GM18870 (cell line): Measurements from ENCODE around the gene SLC38A1.
"Not testable (repeated sequence)": the region's sequence is repeated elsewhere in the genome, so short reads cannot be mapped to it uniquely, and the experiment has no call there.

Source experiments
- ATAC-seq: cut with Tn5 transposase; IDR thresholded peaks from one replicate; pipeline ENCODE4 v1.9.1; 2021; ENCODE audit warnings: moderate library complexity; ENCODE audit not compliant: unreplicated experiment

Gene SLC38A1

DNA sequence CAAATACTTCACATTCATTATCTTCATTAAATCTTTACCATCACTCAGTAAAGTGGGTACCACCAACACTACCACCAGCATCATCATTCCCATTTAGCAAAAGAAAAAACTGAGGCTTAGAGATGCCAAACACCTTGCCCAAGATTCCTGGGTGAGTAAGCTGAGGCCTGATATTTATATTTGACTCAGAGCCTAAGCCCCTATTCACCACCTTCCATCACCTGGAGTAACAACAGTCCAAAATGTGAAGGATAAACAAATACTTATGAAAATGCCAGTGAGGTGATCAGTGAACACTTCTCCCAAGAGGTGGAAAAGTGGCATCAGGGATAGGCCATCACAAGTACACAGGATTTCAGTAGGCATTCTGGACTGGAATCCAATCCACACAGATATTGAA lies 3.7 kb downstream of the SLC38A1 start:
- ATAC-seq, result no peak

DNA sequence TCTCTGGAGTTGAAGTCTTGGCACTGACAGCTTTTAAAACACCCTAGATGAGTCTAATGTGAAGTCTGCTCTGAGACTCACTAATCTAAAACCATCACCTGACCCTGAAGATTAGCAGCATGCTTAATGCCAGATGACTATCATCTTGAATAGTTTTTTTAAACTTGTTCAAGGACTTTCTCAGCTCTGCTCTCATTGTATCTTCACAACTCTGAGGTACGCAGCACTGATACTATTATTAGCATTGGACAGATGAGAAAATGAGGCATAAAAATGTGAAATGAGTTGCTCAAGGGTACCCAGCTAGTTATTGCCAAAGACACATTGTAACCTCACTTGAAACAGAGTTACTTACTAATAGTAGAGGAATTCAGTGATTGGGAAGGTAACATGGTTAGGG lies 4.8 kb downstream of the SLC38A1 start:
- no peak for ATAC-seq

DNA sequence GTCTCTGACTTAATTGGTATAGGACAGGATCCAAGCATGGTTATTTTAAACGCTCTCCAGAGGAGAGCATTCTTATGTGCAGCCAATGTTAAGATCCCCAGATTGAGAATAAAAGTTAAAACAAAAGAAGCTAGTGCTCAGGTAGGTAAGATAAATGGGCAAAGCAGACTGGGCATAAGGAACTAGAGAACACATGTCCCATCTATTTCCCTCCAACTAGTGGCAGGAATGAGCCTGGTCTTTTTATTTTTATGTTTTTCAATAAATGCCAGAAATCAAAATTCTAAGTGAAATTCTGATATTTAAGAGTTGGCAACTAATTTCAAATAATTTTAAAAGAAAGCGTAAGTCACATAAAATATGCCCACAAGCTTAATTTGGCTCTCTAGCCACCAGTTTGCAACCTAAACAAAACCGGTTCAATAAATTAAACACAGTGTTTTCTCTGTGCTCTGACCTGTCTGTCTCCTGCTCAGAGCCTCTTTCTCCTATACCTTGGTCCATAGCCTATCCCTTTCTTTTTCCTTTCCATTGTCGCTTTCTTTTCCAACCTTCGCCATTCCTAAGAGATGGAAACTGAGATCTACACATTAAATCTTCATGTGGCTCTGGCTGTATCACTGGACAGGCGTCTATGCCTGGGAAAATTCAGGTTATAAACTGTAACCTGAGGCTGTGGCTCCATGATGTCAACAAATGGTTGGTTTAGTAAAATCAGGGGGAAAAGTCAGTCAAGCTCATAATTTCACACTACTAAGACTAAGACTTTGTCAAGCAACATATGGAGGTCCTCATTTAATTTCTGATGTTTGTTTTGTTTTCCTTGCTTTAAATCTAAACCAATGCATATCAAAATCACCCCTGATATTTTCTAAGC lies 5.5 kb downstream of the SLC38A1 start:
- ATAC-seq, result no peak

DNA sequence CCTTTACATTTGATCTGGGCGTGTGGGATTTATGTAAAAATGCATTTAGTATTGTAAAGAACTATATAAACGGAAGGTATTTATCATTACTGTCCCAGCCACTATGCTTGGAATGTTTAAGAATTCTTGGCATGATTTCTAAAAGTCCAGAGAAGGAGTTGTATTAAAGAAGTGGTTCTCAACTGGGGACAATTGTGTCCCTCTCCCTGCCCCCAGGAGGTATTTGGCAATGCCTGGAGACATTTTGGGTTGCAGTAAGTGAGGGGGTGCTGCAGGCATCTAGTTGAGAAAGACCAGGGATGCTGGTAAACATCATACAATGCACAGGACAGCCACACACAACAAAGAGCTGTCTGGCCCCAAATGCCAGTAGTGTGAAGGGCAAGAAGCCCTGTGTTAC lies 7.2 kb downstream of the SLC38A1 start:
- no peak for ATAC-seq

DNA sequence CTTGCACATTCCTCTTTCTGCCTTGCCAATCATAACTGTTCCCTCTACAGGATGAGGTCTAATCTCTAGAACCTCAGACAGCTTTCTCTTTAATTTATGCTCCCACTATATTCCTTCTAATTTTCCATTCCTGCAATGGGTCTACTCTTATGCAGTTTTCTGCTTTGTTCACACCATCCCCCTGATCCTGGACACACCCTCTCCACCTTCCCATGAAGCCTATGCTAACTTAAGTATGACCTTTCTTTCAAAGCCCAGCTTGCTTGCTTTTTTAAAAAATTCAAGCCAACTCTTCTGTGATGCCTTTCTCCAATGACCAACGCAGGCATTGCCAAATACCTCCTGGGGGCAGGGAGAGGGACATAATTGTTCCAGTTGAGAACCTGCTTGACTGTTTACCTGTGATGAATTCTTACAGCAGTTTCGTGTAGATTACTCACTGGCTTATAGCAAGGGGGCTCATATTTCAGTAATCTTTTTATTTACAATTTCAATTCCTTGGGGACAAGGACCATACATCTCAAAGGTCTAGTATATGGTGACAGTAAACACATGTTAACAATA lies 7.8 kb downstream of the SLC38A1 start:
- no peak for ATAC-seq

DNA sequence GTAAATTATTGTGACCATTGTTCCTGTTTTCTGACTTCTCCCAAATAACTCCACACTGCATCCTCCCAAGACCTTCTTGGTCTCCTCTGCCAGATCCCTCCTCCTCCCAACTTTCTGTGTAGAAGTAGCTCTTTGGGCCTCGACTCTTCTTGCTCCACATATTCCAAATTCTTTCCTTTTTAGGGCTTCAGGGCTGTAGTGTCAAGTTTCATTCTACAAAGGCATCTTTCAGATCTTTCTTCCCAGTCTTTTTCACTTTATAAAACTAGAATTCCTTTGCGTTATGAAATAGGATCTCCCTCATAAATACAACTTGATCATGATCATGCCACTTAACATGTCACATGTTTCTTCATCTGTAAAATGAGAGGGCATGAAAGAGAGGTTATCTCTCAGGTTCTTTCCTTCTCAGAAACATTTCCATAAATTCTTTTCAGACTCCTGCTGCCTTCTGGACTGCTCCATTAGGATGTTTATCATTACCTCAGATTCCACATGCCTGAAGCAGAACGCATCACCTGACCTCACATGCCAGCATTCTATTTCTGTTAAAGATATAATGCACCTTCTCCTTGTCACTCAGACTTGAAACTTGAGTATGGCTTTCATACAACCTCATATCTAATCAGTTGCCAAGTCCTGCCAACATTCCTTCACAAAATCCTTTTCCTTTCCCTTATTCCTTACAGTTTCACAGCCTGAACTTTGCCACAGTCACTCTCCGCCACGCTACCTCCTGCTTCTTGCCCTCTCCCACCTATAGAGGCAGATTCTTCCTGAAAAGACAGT lies 8.5 kb downstream of the SLC38A1 start:
- no peak for ATAC-seq

DNA sequence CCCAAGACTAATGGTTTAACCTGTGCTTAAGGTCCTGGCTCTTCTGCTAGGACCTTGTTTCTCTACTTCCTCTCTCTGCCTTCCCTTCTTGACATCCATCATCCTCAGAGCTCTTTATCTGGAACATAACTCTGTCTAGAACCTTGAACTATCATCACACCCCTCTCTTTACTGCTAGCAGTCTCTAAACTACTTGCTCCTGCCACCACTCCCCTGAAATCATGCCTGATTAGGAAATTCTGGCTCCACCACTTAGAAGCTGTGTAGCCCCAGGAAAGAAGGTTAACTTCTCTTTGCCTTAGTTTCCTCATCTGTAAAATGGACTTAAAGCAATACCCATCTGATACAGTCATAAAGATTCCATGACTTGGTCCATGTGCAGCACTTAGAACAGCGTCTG lies 9.1 kb downstream of the SLC38A1 start:
- no peak for ATAC-seq

DNA sequence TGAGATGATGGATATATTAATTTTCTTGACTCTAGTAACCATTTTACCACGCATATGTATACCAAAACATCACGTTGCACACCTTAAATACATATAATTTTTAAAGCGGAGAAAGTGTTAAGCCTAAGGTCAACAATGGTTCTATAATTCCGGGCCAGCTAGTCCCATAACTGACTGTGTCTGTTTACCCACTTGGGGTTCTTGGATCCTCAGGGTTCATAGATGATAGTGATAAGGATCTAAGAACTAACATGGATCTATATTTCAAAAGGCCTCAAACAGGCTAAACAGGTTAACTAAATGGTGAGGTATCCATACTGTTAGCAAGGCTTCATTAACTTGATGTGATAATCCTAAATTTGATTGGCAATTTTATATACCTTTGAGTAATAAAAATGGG lies 9.8 kb downstream of the SLC38A1 start:
- no peak for ATAC-seq

DNA sequence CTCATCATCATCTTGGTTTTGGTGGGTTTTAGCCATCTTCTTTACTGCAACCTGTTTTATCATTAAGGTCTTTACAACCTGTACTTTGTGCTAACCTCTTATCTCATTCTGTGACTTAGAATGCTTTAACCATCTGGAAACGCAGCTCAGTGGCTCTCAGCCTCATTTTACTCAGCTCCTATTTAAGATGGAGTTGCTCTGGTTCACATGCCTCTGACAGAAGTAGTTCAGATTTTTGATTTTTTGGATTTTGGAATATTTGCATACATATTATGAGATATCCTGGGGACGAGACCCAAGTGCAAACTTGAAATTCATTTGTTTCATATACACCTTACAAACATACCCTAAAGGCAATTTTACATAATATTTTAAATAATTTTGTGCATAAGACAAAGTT lies 10.7 kb downstream of the SLC38A1 start:
- no peak for ATAC-seq

DNA sequence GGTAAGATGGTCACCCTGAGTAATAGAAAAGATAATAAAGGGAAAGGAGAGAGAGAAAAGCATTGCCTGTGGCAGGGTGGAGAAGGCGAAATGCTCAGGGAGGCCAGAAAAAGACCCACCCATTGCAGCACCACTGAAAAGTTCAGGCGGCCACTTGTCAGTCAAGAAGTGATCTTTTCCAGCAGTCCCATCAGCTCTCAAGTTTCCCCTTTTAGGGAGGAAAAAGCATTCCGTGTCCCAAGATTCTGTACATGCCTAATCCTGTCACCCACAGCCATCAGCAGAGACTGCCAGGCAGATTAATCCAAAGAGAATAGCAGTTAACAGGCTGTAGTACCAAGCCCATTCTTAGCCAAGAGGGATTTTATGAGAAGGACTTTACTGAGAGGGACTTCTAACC lies 11.9 kb downstream of the SLC38A1 start:
- ATAC-seq, result no peak

DNA sequence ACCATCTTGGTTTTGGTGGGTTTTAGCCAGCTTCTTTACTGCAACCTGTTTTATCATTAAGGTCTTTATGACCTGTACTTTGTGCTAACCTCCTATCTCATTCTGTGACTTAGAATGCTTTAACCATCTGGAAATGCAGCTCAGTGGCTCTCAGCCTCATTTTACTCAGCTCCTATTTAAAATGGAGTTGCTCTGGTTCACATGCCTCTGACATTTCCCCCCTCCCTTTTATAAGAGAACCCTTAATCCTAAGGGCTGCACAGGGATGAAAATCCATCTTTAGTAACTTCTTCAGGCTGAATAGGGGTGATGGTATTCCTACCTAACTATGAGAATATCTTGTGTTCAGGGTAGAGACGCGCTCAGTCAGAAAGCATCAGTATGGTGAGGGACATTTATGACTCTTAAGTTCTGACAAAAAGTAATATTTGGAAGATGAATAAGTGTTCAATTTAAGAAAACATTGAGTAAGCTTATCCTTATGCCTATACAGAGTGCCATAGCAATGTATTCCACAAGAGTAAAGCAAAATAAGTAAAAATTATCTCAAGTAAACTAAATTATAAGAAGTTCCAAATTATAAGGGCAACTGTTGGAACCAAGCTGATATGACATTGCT lies 15.2 kb downstream of the SLC38A1 start:
- ATAC-seq, result no peak

DNA sequence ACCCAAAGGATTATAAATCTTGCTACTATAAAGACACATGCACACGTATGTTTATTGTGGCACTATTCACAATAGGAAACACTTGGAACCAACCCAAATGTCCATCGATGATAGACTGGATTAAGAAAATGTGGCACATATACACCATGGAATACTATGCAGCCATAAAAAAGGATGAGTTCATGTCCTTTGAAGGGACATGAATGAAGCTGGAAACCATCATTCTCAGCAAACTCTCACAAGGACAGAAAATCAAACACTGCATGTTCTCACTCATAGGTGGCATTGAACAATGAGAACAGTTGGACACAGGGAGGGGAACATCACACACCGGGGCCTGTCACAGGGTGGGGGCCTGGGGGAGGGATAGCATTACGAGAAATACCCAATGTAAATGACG lies 16.8 kb downstream of the SLC38A1 start:
- ATAC-seq, result not testable (repeated sequence)

DNA sequence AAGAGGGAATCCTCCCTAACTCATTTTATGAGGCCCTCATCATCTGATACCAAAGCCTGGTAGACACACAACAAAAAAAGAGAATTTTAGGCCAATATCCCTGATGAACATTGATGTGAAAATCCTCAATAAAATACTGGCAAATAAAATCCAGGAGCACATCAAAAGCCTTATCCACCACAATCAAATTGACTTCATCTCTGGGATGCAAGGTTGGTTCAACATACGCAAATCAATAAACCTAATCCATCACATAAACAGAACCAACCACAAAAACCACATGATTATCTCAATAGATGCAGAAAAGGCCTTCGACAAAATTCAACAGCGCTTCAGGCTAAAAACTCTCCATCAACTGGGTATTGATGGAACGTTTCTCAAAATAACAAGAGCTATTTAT lies 18.9 kb downstream of the SLC38A1 start:
- not testable (repeated sequence) for ATAC-seq

DNA sequence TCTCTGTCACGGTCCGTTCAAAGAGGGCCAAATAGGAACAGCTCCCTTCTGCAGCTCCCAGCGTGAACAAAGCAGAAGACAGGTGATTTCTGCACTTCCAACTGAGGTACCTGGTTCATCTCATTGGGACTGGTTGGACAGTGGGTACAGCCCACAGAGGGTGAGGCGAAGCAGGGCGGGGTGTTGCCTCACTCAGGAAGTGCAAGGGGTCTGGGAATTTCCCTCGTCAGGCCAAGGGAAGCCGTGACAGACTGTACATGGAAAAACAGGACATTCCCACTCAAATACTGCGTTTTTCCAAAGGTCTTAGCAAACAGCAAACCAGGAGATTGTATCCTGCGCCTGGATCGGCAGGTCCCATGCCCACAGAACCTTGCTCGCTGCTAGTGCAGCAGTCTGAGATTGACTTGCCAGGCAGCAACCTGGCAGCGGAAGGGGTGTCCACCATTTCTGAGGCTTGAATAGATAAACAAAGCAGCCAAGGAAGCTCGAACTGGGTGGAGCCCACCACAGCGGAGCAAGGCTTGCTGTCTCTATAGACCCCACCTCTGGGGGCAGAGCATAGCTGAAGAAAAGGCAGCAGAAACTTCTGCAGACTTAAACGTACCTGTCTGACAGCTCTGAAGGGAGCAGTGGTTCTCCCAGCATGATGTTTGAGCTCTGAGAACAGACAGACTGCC lies 22.7 kb downstream of the SLC38A1 start:
- ATAC-seq, result no peak

DNA sequence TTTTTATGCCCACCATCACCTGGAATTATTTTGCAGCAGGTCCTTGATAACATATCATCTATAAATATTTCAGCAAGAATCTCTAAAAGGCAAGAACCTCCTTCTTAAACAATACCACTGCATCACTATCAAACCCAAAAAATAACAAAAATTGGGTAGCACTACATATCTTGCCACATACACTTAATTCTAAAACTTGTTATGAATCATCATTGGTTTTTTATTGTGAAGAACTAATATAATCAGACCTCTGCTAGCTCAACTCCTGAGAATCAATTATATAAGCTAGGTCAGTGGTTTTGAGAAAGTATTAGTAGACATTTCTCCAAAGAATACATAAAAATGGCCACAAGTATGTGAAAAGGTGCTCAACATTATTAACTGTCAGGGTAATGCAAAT lies 23.8 kb downstream of the SLC38A1 start:
- ATAC-seq, result no peak

DNA sequence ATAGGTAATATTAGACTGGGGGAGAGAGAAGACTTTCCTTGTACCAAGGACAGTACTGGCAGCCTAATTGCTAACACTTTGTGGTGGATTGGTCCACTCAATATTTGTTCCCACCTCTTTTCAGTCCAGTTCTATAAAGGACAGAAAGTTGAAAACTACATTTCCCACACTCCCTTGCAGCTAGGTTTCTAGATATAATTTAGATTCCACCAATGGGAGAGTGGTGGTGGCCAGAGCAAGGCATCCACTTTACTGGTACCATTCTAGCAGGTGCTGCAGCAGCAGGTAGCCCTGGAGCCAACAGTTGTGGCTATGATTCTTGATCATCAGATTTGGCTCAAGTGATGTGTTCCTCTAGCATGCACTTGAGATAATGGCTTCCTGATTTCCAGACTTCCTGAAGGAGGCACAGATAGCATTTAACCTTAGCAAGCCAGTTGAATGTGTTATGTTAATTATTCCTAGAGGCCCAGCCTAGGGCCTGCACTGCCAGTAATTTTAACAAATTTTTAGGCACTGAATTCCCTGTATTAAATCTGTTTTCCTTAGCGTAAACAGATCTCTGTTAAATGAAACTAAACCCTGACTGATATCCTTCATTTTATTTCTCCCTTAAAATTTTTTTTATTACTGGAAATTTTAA lies 24.4 kb downstream of the SLC38A1 start:
- ATAC-seq, result no peak

DNA sequence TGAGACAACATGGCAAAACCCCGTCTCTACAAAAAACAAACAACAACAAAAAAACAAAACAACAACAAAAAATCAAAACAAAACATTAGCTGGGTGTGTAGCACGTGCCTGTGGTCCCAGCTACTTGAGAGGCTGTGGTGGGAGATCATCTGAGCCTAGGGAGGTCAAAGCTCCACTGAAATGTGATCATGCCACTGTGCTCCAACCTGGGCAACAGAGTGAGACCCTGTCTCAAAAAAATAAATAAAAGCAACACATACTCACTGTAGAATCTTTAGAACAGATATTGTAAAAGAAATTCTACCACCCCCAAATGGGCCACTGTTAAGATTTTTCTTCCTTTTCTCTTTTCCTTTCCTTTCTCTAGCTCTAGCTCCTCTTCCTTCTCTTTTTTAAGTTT lies 26.3 kb downstream of the SLC38A1 start:
- ATAC-seq, result no peak

DNA sequence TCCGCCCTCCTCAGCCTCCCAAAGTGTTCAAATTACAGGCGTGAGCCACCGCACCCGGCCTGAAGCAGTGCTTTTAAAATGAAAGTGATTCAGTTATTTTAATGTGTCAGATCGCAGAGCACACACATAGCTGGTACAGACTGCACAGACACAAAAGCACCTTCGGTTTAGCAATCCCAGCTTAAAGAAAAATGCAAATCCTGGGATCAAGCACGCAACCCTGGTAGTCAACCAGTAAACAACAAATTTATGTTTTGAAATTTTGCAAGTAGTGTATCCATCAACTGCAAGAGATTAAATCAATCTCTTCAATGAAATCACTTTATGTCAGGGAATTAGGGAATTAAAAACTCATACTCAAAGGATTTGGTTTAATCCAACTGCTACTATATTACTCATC lies 28.4 kb downstream of the SLC38A1 start:
- no peak for ATAC-seq

DNA sequence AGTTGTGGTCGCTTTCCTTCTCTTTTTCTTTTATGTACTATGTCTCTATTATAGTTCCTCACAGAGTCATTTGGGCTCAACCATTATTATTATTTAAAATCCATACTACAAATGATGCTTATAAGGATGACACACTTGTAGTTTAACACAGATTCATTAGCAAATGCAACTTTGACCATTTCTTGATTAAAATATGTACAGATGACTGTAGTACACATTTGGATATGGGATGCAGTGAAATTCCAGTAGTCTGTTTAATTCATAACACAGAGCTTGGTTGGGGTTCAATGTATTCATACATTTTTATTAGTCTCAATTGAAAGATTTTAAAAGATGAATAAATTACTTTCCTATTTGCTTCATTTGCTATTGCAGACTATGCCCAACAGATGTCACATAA lies 30.0 kb downstream of the SLC38A1 start:
- ATAC-seq, result no peak

DNA sequence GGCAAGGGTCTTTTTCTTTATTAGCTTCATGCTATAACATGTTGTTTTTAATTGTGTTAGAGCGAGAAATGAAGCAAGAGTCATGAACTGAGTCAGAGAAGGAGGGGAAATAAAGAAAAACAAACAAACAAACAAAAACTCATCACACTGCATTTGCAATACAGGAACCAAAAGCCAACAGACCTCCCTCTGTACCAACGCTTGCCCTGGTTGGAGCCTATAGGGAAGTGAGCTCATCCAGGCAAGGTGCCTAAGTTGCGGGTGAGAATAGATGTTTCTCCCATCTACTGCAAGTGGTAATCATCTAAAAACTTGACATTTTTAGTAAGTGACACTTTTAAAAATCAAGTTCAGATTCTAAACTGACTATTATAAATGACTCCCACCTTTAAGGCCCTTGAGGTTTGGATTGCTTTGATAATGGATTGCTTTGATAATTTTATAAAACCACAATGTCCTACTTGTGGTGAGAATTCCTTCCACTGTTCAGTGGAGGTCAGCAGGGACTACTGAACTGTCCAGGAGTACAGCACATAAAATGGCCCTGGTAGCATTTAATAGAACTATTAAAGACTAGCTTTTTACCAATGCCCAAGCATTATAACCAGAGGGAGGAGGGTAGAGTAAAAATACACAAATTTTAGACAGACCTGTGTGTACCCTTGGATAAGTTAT lies 31.3 kb downstream of the SLC38A1 start:
- ATAC-seq, result no peak
